HG02970 (cell line): ENCODE measurements around the gene OSBPL3.

Experiments used
- ATAC-seq: cut with Tn5 transposase; IDR thresholded peaks from one replicate; pipeline ENCODE4 v1.9.1; 2021; ENCODE audit warnings: mild to moderate bottlenecking, moderate library complexity, moderate number of reproducible peaks; ENCODE audit not compliant: unreplicated experiment, low FRiP score

The OSBPL3 gene

DNA sequence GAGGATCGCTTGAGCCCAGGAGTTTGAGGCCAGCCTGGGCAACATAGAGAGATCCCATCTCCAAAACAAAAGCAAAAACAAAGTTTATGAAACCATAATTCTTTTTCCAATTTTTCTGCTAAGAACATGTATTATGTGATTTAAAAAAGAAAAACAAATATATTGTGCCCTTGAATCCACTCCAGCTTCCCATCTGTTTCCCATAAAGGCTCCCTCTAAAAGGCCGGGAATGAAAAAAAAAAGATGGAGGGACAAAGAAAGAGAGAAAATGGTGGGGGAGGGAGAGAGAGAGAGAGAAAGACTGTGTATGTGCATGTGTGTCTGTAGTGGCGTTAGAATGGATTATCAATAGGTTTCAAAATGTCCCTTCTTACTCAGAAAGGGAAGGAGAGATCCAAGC lies 202.2 kb downstream of the OSBPL3 start:
- ATAC-seq: no peak

DNA sequence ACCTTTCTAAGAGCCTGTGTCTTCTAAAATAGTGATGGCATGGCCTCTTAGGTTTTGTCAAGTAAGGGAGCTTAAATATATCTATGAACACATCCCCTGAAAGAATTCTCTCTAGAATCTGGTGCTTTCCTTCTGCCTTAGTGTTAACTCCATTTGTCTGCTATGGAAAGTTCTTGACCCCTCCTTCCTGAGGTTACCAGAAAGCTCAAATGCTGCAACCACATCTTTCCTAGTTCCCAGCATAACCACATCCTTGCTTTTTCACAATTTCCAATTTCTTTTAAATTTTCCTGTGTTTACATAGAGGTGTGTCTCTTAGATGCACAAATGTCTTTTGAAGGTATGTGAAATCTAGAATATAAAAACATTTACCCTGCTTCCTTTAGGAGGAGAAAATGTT lies 206.3 kb downstream of the OSBPL3 start:
- ATAC-seq: no peak

DNA sequence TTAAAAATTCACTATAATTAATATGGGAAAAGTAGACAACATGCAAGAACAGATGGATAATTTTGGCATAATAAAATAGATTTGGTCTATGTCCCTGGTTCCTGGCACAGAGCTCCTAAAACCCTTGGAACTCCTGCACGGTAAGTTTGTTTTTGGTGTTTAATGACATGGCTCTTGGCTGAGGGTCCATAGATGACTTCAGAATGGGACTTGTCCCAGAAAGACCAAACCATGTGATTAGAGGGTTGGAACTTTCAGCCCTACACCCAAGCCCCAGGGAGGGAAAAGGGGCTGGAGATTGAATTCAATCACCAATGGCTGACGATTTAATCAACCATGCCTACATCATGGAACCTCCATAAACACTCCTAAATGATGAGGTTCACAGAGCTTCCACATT lies 210.1 kb downstream of the OSBPL3 start:
- no peak for ATAC-seq

DNA sequence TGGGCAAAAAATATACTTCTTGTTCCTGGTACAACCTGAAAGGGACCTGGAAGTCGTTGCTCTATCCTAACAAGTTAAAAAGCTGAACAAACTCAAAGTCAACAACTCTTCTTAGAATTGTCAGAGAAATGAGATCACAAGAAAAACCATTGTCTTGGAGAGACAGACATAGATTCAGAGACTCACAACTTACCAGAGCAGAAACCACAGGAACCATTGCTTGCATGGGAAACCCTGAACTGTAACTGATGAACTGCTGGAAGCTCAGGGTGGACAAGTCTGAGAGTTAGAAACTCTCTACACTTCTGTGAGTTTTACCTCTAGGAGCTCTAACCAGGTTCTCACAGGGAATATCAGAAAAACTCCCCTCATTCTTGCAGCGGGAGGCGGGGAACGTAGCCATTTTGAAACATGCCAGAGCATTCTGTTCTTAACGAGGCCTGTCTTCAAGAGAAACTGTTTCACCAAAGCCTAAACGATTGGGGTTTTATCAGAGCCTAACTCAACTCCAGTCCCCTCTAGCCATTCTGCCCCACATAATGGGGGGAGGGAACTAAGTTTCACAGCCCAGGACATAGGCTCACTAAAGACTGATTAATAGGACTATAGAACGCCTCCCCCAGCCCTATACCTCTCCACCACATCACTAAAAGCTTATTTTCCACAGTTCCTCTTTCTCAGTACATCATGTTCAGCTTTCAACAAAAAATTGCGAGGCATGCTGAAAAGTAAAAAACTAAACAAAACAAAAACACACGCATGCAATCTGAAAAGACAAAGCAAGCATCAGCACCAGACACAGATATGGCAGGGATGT lies 210.8 kb downstream of the OSBPL3 start:
- no peak for ATAC-seq

DNA sequence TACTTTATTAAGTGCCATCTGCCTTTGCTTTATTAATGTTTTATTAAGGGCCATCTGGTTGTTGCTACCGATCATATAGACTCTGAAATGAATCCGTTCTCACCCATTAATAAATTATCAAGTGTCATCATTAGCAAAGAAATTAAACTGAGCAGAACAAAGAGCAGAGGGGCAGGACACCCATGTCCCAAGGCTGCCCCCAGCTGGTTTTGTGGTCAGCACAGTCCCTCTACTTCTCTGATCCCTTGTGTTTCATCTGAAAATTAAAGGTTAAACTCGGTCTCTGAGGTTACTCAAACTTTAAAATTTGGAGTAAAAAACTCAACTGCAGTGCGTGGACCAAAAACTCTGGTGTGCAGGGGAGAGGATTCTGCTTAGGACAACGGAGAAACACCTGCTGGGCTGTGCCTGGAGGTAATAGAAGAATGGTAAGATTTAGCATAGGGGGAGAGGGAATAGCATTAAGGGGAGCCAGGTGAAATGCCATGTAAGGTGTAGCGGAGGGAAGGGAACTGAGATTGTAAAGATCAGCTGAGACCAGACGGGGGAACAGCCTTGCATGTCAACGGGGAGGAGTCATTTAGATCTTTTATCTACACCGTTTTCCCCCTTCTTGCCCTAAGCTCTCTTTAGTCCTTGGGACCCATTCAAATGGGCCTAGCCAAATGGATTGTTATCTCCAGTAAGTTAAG lies 212.0 kb downstream of the OSBPL3 start:
- ATAC-seq: no peak

DNA sequence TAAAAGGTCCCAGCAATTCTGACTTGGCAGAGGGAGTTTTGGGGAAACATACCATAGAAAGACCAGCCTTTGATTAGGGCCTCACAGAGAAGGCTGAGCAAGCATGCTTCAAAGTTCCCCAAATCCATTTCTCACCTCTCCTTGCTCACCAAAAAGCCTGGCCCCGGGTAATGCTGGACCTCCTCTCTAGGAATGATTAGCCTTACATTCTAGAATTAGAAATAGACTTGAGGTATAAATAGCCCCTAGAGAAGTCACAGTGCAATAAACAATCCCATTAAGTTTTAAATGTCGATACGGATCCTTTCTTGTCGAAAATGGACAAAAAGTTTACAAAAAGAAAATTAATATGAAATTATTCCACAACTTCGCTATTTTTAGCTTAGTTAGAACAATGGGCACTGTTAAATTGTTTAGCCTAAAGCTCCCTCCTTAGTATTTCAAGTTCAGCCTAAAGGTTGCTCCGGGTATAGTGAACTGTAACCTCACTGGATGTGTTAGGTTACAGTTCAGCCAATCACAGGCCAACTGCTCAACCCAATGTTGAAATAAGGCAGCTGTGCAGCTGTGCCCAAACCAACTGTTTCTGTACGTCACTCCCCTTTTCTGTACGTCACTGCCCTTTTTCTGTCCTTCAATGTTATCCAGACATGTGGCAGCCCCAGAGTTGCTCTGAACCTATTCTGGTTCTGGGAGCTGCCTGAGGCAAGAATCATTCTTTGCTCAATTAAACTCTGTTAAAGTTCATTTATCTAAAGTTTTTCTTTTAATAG lies 214.8 kb downstream of the OSBPL3 start:
- no peak for ATAC-seq

DNA sequence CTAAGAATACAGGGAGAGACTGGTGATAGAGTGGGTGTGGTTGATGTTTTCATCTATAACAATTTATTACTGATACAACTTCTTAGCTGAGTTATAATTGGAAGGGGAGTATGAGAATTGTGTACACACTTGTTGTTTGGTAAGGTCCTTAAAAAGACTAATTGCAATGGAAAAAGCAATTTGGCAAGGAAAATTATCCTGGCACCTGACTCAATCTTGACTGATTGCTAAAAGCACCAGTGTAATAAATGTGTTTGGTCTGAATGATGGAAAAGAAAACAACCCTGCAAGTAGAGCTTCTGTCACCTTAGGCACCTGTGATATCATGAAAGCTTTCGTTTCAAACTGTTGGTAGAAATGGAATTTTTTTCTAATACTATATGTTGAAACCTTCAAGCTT lies 216.0 kb downstream of the OSBPL3 start:
- ATAC-seq: no peak

DNA sequence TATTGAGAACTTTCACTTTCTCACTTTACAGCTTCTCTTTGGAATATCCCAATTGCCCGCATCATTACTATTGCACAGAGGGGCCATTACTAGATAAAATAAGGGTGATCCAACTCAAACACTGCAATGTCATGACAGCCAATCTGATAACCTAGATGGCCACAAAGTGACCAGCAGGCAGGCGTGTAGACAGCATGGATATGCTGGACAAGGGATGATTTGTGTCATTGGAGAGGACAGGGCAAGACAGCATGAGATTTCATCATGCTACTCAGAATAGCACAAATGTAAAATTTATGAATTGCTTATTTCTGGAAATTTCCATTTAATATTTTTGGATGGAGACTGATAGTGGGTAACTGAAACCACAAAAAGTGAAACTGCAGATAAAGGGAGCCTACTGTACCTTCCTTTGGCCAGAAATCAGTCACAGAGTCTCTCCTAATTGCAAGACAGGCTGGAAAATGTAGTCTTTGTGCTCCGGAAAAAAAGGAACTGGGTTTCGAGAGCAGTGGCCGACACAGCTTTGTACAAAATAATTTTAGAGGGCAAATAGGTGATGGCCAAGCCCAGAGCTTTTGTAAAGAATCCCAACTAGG lies 216.6 kb downstream of the OSBPL3 start:
- no peak for ATAC-seq

DNA sequence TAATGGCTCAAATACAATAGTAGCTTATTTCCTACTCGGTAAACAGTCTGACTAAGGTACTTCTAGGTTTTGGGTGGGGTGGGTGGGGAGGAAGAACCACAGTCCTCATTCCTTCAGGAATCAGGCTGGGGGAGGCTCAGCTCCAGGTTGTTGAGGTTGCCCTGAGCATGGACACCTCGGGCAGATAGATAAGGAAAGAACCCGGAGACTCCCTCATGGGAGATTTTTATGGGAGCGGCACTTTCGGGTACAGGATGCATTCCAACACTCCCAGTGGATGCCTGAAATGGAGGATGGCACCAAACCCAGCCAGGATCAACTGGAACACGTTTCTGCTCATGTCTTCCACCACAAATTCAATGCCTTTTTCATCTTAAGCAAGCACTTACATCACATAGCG lies 217.2 kb downstream of the OSBPL3 start:
- ATAC-seq: no peak

DNA sequence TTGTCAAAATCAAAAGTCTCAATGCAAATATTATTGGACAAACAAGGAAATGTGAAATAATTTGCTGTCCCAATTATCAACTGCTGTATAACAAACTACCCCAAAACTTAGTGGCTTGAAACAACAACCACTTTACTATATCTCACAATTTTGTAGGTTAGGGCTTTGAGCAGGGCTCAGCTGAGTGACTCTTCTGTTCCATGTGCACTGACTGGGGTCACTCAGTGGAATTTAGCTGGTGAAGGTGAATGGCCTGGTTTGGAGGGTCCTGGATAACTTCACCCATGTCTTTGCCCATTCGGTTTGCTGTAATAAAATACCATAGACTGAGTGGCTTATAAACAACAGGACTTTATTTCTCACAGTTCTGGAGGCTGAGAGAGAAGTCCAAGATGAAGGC lies 219.0 kb downstream of the OSBPL3 start:
- ATAC-seq: no peak

DNA sequence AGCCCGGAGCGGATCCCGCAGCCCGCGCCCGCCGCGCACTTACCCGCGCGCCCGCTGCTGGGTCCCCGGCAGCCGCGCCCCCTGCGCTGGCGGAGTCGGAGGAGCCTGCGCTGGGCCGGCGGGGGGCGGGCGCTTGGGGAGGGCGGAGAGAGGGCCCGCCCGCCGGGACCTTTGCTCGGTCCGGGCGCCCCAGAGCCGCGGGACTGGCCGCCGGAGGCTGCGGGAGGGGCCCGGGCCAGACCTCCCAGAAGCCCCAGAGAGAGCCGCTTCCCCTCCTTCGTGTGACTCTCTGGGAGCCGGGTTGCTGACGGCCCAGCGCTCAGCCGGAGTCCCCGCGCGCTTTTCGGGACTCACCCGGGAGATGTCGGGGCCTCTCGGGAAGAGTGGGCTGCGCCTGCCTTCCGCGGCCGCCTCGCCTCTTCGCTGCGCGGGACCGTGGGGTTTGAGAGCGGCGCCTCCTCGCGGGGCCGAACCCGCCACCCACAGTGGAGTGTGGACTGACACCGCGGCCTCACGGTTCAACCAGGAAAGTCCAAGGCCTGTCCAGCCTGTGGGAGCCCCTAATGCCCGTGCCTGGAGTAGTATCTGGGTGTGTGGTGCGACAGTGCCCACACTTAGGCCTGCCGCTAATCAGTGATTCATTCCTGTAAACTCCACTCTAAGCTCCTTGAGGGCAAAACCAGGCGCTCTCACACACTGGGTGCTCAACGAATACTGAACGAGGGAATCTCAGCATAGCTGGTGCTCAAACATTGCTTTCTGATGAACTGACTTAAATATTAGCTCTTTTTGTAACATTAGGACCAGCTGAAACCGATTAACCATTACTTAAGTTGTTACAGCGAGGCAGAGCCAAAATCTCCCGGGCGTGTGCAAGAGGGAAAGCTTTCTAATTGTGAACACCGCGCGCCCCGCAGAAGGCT lies 222.4 kb downstream of the OSBPL3 start, which contains the start of gene GSDME:
TSS of gene GSDME (minus strand) at position 112 of the 923 bp plus-strand sequence. CDS start 7,690 bp downstream, outside the sequence.
- ATAC-seq: no peak

DNA sequence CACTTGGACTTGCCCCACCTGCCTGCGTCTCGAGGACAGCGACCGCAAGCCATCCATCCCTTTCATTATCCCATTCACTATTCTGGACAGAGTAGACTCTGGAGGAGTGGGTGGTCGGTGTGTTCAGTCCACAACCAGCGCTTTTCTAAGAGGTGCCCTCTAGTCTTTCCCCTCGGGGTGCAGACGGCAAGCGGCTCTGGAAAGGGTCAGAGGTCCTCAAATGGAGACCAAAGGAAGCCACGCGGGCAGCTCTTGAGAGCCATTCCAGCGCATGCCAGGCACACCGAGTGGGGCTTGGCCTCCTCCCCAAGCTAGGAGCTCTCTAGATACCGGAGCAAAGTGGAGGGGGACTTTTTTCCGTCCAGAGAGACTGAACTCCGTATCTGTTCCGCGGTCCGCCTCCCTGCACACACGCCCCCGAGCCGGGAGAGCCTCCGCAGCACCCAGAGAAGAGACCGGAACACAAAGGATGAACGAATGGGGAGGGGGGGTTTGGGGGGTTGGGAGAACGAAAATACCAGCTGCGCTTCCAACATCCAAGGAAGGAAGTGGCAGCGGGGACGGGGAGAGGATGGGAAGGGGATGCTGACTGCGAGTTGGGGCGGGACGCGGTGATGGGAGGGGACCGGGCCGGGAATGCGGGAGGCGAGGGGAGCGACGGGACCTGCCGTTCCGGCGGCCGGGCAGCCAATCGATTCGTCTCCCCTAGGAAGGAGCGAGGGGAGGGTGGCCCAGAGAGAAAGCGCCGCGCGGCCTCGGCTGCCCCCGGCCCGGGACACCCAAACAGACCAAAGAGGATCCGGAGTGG lies 223.2 kb downstream of the OSBPL3 start:
- ATAC-seq: no peak

DNA sequence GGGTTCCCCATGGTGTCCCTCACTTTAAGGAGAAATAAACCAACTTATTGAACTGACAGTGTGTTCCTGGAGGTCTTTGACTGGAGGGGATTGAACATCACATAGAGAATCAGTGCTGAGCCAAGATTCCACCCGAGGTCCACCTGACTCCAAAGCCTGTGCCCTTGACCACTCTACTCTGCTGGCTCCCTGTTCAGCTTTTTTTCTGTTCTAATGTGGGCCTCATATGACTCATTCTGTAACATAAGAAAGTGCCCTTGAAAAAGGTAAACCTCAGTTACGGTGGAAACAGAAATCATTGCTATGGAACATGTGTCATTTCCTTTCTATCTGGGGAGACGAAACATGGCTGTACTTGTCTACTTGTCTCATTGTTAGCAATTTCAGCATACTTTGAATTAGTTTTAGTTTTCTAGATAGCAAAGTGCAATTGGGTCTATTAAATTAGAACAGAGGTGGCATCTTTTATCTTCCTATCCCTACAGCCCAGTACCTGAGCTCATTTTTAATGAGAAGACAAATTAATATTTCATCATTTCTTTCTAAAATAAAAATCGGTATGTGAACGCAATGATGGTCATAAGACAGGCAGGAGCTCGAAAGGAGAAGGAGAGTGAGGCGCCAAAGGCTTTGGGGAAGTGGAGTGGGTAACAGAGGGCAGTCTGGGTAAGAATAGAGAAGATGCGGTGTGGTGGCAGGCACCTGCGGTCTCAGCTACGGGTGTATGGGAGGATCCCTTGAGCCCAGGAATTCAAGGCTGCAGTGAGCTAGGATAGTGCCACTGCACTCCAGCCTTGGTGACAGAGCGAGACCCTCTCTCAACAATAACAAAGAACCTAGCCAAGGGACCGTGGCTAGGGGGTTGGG lies 224.2 kb downstream of the OSBPL3 start:
- ATAC-seq: peak; percentile 58

DNA sequence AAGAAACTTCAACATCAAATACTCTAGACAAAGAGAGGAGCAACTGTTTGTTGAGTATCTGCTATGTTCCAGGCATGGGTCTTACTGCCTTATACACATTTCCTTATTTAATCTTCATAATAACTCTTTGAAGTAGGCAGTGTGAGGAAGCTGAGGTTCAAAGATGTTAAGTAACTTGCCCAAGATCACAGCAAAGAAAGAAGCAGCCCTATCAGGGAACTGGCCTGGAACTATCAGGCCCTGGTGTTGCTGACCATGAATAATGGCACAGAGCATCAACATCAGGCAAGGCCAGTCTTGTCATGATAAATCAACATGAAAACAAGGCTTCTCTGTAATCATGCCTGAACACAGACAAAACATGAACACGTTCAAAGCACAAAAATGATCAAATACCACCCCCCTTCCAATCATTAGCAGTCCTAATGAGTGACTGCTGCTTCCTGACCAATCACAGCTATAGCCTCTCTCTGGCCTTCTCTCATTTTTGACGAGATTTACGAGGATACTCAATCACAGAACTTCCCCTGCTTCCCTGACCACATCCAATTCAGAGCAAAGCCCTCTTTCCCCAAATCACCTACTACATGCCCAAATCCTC lies 225.0 kb downstream of the OSBPL3 start:
- no peak for ATAC-seq

DNA sequence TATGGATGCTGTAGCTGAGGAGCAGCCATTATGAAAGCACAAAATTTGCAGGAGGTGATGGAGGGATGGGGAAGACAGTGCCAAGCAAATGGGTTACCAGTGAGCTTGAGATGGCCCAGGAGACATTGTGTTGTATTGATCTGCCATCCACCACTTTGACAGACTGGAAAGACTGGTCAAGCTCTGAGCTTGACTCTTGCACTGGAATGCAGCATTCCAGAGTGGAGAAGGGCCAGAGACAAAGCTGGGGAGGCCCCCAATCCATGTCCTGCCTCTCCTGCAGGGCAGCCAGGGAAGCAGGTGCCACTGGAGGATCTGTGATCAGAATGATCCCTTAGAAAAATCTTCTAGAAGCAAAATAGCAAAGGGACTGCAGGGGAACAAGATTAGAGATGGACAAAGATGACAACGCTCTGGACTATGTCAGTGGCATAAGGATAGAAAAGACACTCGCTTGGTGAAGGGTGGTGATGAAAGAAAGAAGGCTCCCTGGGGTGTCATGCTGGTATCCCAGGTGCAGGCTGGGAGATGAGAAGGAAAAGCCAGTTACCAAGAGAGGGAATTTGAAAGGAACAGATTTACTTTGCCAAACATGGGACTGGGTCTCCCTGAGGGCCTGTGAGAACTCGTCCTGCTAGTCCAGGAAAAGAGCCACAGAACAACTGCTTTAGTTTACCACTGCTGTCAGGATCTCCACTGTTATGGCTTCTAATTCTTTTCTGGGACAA lies 227.7 kb downstream of the OSBPL3 start:
- no peak for ATAC-seq

DNA sequence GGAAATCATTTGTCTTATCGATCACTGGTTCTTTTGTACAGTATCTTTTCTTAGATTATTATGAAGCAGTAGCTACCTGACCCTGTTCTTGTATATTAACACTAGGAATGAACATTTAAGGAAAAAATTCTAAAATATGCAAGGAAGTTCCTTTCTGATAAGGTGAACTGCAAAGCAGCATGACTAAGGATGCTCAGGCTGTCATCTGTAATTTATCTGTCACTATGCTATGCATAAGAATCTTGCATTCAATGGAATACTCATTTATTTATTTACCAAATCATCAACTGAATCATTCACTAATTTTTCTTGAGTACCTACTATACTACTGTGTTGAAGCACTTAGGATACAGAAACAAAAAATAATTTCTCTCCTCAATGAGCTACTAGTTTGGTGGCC lies 228.5 kb downstream of the OSBPL3 start:
- no peak for ATAC-seq
